ENCODE measurements around the gene SNX8. TPM values are rescaled to one million over a fixed set of nuclear protein-coding genes. Genes with fewer than 3 reads are reported as not detected.

SNX8 gene
- total and polyA plus RNA-seq, 9 of the 15 experiments (the other 6 are each of a cell fraction or from before 2014, with no cell fraction given) = 2.7 to 51.6 (median 16.9) TPM

DNA sequence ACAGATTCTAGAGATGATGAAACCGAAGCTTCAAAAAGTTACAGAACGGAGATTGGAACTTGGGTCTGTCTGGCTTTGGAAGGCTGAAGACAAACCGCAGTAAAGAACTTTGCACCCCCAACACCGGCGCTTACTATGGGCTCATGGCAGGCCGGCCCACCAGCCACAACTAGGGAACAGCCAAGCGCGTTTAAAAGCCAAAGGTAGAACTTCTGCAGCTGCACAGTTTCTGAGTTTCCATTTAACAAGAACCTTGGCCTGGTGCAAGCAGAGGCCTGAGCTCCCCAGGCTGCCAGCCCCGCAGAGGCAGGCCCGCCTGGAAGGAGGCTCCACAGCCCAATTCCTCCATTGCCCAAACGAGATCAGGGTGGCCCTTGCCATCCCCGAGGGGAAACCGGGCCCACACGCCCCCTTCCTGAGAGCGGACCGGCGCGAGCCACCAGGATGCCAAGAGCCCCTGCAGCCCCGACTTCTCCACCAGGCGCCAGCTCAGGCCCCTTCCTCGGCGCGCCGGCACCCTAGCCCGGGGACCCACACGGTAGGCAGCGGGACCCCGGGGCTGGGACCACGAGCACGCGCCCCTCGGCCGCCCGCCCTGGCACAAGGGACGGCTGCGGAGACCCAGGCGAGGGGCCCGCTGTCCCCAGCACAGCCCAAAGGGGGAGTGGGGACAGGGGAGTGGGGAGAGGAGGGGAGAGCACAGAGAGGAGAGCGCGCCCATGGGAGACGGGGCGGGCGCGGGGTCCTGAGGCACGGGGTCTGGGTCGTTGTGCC lies 82.1 kb downstream of the SNX8 start:
- Histone ChIP-seq H3K9ac (ENCODE audit: insufficient read depth in 1 of 2, low read depth in 2 of 2, low read length in 2 of 2) (peak overlapping the region; percentile 86 to 98), H3K36me3 (ENCODE audit: control insufficient read depth, insufficient read depth, low read length) (peaks cover 66% of the 10 kb centered on the region; the same call in 2 of the 3 replicates), H3K9me3 (replicated peaks; ENCODE audit: control insufficient read depth, insufficient read depth, low read depth, low read length) (no peaks in the 10 kb centered on the region), H3K4me3 (peak overlapping the region; percentile 100), H4K20me1 (replicated peaks; ENCODE audit: control insufficient read depth, insufficient read depth, low read length) (0 out of 2 replicates have a peak, but pooled peaks cover 2% of the 10 kb centered on the region), H3K9me1 (ENCODE audit: control insufficient read depth, insufficient read depth, low read length) (no peaks in the 10 kb centered on the region), H3K4me2 (ENCODE audit: insufficient read depth, low read length) (peak overlapping the region; percentile 97), H2AFZ (ENCODE audit: low read depth, low read length) (peak overlapping the region; percentile 94), H3K79me2 (ENCODE audit: control insufficient read depth, insufficient read depth, low read length) (peaks cover 50% of the 10 kb centered on the region), H3K27me3 (ENCODE audit: control insufficient read depth in 2 of 2, insufficient read depth in 2 of 2, low read length in 2 of 2) (no peaks in the 10 kb centered on the region), H3K4me1 (replicated peaks in 1 of 2; ENCODE audit: control insufficient read depth in 2 of 2, insufficient read depth in 2 of 2, low read length in 2 of 2) (peaks cover 3 to 17% of the 10 kb centered on the region in 2 experiments; a peak in 3 of 5 replicates), H3K27ac (ENCODE audit: extremely low read depth, low read depth, low read length) (peak overlapping the region; percentile 79)
- FAIRE-seq = peak; percentile 15
- WGBS (ENCODE audit: insufficient coverage, low coverage, missing lambda C conversion rate) = 2% methylated on average over 19 of the region's 46 CpGs
- POLR2A ChIA-PET = interaction anchor here (0.6 to 1.8 kb wide), 15 partner anchors 9 to 781 kb away, joined by 3 to 8 read pairs (median 3); partner anchors contain the start of genes EIF3B, MRM2 and NUDT1
- peak in 3 of 4 experiments; percentile 22 to 82 (median 44) for DNase-seq (ENCODE audit: extremely low read depth in 1 of 4, low spot score in 3 of 4)
- in situ Hi-C loops (cut with MboI) (no loop called here), intact Hi-C loops (cut with micrococcal nuclease) (no loop called here)
- BruUV-seq (replicated peaks) = no TSS peak
- peak; percentile 73 for ATAC-seq
- CTCF ChIA-PET (ENCODE audit: low intra/inter-chr PET ratio) = interaction anchor here (0.5 kb wide), 1 partner anchor 115 kb away, joined by 3 read pairs; no protein-coding TSS in a partner anchor
- peak; percentile 16 for TF ChIP-seq ZFX (CRISPR knock-in tag; IDR thresholded peaks at IDR 0.05)
- TF ChIP-seq ZFP30 (CRISPR knock-in tag; IDR thresholded peaks at IDR 0.05; ENCODE audit: borderline replicate concordance) = no peak
- TF ChIP-seq DIDO1 (tag; IDR thresholded peaks at IDR 0.05; ENCODE audit: low read depth) = no peak
- TF ChIP-seq ARID1B (IDR thresholded peaks at IDR 0.05) = no peak
- TF ChIP-seq, protein P1, sequence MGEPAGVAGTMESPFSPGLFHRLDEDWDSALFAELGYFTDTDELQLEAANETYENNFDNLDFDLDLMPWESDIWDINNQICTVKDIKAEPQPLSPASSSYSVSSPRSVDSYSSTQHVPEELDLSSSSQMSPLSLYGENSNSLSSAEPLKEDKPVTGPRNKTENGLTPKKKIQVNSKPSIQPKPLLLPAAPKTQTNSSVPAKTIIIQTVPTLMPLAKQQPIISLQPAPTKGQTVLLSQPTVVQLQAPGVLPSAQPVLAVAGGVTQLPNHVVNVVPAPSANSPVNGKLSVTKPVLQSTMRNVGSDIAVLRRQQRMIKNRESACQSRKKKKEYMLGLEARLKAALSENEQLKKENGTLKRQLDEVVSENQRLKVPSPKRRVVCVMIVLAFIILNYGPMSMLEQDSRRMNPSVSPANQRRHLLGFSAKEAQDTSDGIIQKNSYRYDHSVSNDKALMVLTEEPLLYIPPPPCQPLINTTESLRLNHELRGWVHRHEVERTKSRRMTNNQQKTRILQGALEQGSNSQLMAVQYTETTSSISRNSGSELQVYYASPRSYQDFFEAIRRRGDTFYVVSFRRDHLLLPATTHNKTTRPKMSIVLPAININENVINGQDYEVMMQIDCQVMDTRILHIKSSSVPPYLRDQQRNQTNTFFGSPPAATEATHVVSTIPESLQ (CRISPR knock-in tag; IDR thresholded peaks at IDR 0.05) = no peak
- 0 out of 2 replicates have a peak, but pooled peaks have one; percentile 2 for TF ChIP-seq CBX1 (IDR thresholded peaks at IDR 0.05; ENCODE audit: low read depth)
- no peak for TF ChIP-seq TFAM (CRISPR knock-in tag; conservative IDR thresholded peaks at IDR 0.05)
- TF ChIP-seq CEBPG (CRISPR knock-in tag; IDR thresholded peaks at IDR 0.05) = no peak
- peak in 1 of 2 experiments; percentile 21; a peak in 1 of 4 replicates for TF ChIP-seq CEBPG (tag; conservative IDR thresholded peaks at IDR 0.05 in 1 of 2, IDR thresholded peaks at IDR 0.05 in 1 of 2)
- peak; percentile 3 for TF ChIP-seq FIP1L1 (IDR thresholded peaks at IDR 0.05; ENCODE audit: low read depth, low read length, poor library complexity, severe bottlenecking)
- TF ChIP-seq TFAP4 (CRISPR knock-in tag; IDR thresholded peaks at IDR 0.05; ENCODE audit: borderline replicate concordance) = 0 out of 2 replicates have a peak, but pooled peaks have one; percentile 17
- peak; percentile 34; the same call in 1 of the 2 replicates for TF ChIP-seq NKRF (IDR thresholded peaks at IDR 0.05; ENCODE audit: borderline replicate concordance)
- TF ChIP-seq PML (IDR thresholded peaks at IDR 0.05; ENCODE audit: low read length) = no peak
- peak; percentile 57 for TF ChIP-seq HNRNPK (IDR thresholded peaks at IDR 0.05; ENCODE audit: low read depth, low read length, poor library complexity, severe bottlenecking)
- 0 out of 4 replicates have a peak, but pooled peaks of 1 of the 2 experiments have one; percentile 6 for TF ChIP-seq SIN3A (IDR thresholded peaks at IDR 0.05; ENCODE audit: borderline replicate concordance in 2 of 2, control insufficient read depth in 1 of 2, low read depth in 2 of 2, low read length in 2 of 2)

Measured in K562 (cell line).